Activated naive CD4-positive, alpha-beta T cell treated with anti-CD3 and anti-CD28 coated beads for 36 hours (primary cell): ENCODE data around the gene ERVV-1. TPM values are rescaled to one million over a fixed set of nuclear protein-coding genes. Genes with fewer than 3 reads are reported as not detected.
A peak's percentile ranks its signal among the peaks of the same experiment; 100 is the strongest.
"Not testable (repeated sequence)": the region's sequence is repeated elsewhere in the genome, so short reads cannot be mapped to it uniquely, and the experiment has no call there.

Source experiments
- CTCF ChIA-PET: fragments of 350-600 bp; sonication (Branson Sonifier 250); formaldehyde crosslinking; loops from one replicate; lab custom pipeline; 2021; ENCODE audit warnings: antibody characterized with exemption; lab: Charles Lee
- DNase-seq: peaks from one replicate; pipeline ENCODE4 v3.0.0-alpha.2; 2020
- H3K27ac Mint-ChIP-seq: one replicate; pipeline ENCODE4 v1.8.0; 2021; ENCODE audit warnings: mild to moderate bottlenecking, mixed read lengths
- H3K27me3 Mint-ChIP-seq: one replicate; pipeline ENCODE4 v1.8.0; 2021; ENCODE audit warnings: low read depth, mixed read lengths
- H3K36me3 Mint-ChIP-seq: one replicate; pipeline ENCODE4 v1.8.0; 2021; ENCODE audit warnings: low read depth, mixed read lengths
- H3K4me1 Mint-ChIP-seq: one replicate; pipeline ENCODE4 v1.8.0; 2021; ENCODE audit warnings: low read depth, mixed read lengths
- H3K4me3 Mint-ChIP-seq: one replicate; pipeline ENCODE4 v1.8.0; 2021; ENCODE audit warnings: mild to moderate bottlenecking, moderate library complexity, mixed read lengths
- H3K9me3 Mint-ChIP-seq: one replicate; pipeline ENCODE4 v1.8.0; 2021; ENCODE audit warnings: mixed read lengths
- intact Hi-C: fragments of 100-400 bp; cut with micrococcal nuclease; formaldehyde crosslinking; loops from one replicate; pipeline ENCODE4 v1.15.1; 2023
- total RNA-seq, 2 experiments: library from RNA; stranded (reverse); gene quantifications; one replicate each; pipeline ENCODE4 v1.2.3, GENCODE V29; 2021

Gene ERVV-1, protein sequence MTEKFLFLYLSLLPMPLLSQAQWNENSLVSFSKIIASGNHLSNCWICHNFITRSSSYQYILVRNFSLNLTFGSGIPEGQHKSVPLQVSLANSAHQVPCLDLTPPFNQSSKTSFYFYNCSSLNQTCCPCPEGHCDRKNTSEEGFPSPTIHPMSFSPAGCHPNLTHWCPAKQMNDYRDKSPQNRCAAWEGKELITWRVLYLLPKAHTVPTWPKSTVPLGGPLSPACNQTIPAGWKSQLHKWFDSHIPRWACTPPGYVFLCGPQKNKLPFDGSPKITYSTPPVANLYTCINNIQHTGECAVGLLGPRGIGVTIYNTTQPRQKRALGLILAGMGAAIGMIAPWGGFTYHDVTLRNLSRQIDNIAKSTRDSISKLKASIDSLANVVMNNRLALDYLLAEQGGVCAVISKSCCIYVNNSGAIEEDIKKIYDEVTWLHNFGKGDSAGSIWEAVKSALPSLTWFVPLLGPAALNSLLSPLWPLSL
- not detected for total RNA-seq

DNA sequence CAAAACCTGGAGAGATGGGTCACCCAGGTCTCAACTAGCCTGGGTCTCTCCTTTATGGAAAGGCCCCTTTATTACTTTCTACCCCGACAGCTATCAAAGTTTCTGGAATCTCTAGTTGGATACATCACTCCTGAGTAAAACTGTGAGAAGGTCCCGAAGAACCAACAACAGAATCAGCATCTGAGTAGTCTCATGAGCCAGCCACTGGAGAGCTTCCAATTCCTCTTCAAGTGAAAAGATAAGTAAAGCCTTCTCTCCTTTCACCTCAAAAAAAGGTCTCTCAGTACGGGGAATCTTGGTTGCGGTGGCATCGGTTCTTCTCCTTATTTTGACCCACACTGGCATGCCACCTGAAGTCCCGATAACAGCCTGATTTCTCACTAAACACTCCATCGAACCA, at the start of gene ERVV-1:
ERVV-1 (plus strand) TSS at position 301 of the 400 bp plus-strand sequence. CDS start 170 bp downstream, outside the sequence.
- CTCF ChIA-PET: no interaction called here
- Mint-ChIP-seq H3K4me3 (no peak within 1 kb of the TSS), H3K36me3 (peaks cover 5% of the 10 kb centered on the region), H3K4me1 (no peaks in the 10 kb centered on the region), H3K9me3 (peaks cover 14% of the 10 kb centered on the region), H3K27me3 (no peaks in the 10 kb centered on the region), H3K27ac (no peak within 1 kb of the TSS)
- intact Hi-C loops: no loop called here
- no peak for DNase-seq

DNA sequence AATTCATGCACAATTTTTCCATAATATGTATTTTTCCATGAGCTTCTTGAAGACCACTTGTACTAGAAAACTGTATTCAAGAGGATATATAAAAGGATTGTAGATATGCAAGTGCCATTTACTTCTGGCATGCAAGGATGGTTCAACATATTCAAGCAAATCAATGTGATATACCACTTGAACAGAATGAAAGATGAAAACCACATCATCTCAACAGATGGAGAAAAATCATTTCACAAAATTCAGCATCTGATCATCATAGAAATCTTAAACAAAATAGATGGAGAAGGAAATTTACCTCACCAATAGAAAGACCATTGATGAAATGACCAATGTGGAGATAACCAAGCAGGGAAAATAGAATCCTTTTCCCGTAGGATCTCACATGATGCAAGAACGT, 45.9 kb upstream of the ERVV-1 start:
- Mint-ChIP-seq H3K36me3 (peaks cover 40% of the 10 kb centered on the region), H3K9me3 (peaks cover 34% of the 10 kb centered on the region), H3K27ac (no peak overlapping the region), H3K4me3 (no peak overlapping the region), H3K27me3 (no peaks in the 10 kb centered on the region), H3K4me1 (peaks cover 10% of the 10 kb centered on the region)
- no peak for DNase-seq
- intact Hi-C loops: loop anchor here (10.0 kb wide), 1 partner anchor 183 kb away; the partner anchor contains the start of gene ZNF600
- CTCF ChIA-PET: no interaction called here

DNA sequence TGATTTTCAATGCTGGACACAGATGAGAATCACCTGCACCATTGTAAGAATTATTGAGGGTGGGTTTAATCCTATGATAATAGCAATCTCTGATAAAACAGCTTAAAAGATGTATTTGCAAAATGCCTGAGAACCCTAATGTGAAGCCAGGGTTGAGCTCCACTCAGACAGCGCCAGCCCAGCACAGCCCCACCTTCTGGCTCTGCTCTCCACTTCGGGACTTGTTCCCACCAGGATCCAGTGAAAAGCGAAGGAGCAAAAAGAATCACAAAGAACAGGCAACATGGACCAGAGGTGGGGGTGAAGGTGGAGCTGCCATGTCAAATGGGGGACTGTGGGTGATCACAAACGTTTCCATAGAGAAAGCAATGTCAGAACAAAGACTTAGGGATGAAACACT, 32.4 kb upstream of the ERVV-1 start:
- Mint-ChIP-seq H3K27me3 (no peaks in the 10 kb centered on the region), H3K36me3 (peaks cover 46% of the 10 kb centered on the region), H3K4me1 (no peaks in the 10 kb centered on the region), H3K9me3 (peaks cover 28% of the 10 kb centered on the region), H3K4me3 (no peak overlapping the region), H3K27ac (no peak overlapping the region)
- intact Hi-C loops: no loop called here
- DNase-seq: no peak
- CTCF ChIA-PET: no interaction called here

DNA sequence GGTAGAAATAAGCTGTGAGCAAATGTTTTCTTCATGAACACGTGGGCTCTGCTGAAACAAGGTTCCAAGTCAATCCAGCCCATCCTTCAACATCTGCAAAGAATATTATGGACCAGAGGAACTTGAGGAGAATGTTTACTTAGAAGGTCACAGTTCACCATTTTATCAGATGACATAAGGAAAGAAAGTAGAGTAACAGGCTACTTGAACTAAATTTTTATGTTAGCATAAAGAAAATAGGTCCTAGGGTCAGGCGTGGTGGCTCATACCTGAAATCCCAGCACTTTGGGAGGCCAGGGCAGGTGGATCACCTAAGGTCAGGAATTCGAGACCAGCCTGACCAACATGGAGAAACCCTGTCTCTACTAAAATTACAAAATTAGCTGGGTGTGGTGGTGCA, 30.6 kb upstream of the ERVV-1 start:
- H3K4me1 Mint-ChIP-seq, H3K4me3 Mint-ChIP-seq, H3K27me3 Mint-ChIP-seq, intact Hi-C loops, DNase-seq, H3K27ac Mint-ChIP-seq, CTCF ChIA-PET: not testable (repeated sequence)
- Mint-ChIP-seq H3K36me3 (peaks cover 60% of the 10 kb centered on the region), H3K9me3 (peaks cover 40% of the 10 kb centered on the region)

DNA sequence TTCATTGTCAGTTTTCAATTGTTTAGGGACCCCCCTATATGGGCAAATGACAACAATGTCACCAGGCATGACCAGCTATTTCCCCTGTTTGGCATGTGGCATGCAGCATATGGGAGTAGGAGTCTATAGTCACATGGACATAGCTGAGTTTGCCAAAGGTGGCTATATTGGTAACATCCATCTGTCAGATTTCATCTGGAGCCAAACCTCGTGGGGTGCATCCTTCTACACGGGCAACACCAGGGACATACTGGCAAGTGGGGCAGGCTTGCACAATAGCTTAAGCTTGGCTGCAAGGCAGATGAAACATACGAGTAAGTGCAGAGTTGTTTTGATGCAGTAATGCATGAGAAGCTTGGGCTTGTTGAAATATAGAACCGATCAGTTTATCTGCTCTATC, 26.5 kb upstream of the ERVV-1 start:
- Mint-ChIP-seq H3K36me3 (peaks cover 57% of the 10 kb centered on the region), H3K4me3 (no peak overlapping the region), H3K27me3 (peaks cover 2% of the 10 kb centered on the region), H3K27ac (no peak overlapping the region), H3K4me1 (peaks cover 4% of the 10 kb centered on the region), H3K9me3 (peaks cover 40% of the 10 kb centered on the region)
- no peak for DNase-seq
- intact Hi-C loops: no loop called here
- CTCF ChIA-PET: no interaction called here

DNA sequence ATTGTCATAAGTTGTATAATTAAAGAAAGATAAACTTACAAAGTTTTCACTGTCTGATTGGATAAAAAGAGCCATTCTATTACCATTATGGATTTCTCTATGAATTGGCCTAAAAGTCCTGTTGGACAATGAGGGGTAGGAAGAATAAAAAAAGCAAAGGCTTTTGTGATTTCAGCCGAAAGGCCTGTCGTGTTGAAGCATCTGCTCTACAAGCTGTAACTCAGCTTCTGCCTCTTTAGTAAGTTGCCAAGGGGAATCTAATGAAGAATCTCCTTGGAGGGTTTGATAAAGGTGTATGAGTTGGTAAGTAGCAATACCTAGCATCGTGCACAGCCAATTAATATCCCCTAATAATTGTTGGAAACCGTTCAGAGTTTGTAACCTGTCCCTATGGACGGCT, 25.2 kb upstream of the ERVV-1 start:
- intact Hi-C loops: no loop called here
- no peak for DNase-seq
- Mint-ChIP-seq H3K27me3 (peaks cover 2% of the 10 kb centered on the region), H3K27ac (no peak overlapping the region), H3K4me1 (peaks cover 13% of the 10 kb centered on the region), H3K4me3 (no peak overlapping the region), H3K9me3 (peaks cover 36% of the 10 kb centered on the region), H3K36me3 (peaks cover 56% of the 10 kb centered on the region)
- CTCF ChIA-PET: no interaction called here

DNA sequence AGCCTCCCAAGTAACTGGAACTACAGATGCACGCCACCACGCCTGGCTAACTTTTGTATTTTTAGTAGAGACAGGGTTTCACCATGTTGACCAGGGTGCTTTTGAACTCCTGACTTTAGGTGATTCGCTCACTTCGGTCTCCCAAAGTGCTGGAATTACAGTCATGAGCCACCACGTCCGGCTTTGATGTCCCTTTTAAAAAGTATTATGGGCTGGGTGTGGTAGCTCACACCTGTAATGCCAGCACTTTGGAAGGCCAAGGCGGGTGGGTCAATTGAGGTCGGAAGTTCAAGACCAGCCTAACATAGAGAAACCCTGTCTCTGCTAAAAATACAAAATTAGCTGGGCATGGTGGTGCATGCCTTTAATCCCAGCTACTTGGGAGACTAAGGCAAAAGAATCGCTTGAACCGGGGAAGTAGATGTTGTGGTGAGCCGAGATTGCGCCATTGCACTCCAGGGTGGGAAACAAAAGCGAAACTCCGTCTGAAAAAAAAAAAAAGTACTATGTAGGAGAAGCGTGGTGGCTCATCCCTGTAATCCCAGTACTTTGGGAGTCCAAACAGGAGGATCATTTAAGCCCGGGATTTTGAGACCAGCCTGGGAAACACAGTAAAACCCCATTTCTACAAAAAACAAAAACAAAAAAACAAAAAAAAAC, 22.8 kb upstream of the ERVV-1 start:
- intact Hi-C loops: loop anchor here (5.0 kb wide), 1 partner anchor 206 kb away; no protein-coding TSS in a partner anchor
- peaks cover 2% of the 10 kb centered on the region for H3K27me3 Mint-ChIP-seq
- H3K9me3 Mint-ChIP-seq: peaks cover 24% of the 10 kb centered on the region
- DNase-seq: no peak
- H3K36me3 Mint-ChIP-seq: peaks cover 41% of the 10 kb centered on the region
- no peak overlapping the region for H3K27ac Mint-ChIP-seq
- CTCF ChIA-PET: no interaction called here
- no peak overlapping the region for H3K4me3 Mint-ChIP-seq
- peaks cover 13% of the 10 kb centered on the region for H3K4me1 Mint-ChIP-seq

DNA sequence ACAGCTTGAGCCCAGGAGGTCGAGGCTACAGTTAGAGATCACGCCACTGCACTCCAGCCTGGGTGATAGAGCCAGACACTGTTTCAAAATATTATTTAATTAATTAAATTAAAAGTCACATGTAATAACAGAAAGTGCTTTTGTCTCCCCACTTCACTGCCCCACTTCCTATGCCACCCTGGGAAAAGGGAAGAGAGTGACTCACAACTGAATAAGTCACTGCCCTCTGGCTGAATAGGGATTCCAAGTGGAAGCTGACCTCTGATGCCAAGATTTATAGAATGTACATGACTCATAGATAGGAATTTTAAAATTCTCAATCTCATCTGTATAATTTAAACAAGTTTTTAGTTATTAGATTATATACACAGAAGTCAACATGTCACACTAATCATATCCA, 22.2 kb upstream of the ERVV-1 start:
- Mint-ChIP-seq H3K27ac (no peak overlapping the region), H3K4me1 (peaks cover 13% of the 10 kb centered on the region), H3K9me3 (peaks cover 19% of the 10 kb centered on the region), H3K4me3 (no peak overlapping the region), H3K27me3 (peaks cover 2% of the 10 kb centered on the region), H3K36me3 (peaks cover 35% of the 10 kb centered on the region)
- intact Hi-C loops: loop anchor here (5.0 kb wide), 1 partner anchor 206 kb away; no protein-coding TSS in a partner anchor
- CTCF ChIA-PET: no interaction called here
- no peak for DNase-seq

DNA sequence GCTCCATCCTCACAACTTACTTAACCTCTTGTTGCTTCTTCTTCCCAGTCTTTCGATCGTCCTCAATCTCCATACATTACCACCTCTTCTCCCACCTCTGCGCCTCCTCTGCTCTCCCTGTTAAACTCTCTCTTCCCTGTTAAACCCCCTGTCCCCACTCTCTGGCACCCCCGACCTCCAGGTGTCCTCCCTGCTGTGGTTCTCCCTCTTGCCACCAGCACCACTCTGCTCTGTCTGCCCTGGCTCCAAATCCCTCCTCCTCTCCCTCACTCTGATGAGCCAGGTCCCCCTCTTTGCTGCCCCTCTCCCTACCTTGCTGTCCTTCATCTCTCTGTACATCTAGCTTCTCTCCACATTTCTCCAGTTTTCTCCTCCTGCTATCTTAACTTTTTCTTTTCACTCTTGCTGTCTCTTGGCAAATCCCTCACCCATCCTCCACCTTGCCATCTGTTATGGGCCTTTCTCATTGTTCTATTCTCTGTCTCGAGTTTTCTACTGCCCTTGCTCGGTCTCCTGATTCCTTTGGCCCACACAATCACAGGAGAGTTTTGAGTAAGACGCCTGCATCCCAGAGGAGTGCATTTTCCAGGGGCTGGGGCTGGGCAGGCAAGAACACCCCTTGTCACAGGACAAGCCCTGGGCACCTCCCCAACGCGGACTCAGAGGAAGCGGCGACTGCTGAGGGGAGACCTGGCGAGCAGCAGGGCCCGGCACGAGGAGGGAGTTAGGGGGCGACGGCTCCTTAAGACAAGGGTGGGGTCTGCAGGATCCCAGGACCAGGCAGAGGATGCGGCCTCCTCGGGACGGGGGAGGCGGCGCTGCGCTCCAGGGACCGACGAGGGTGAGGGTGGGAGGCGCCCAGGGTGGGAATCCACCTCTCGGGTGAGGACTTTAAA, 21.4 kb upstream of the ERVV-1 start:
- Mint-ChIP-seq H3K27me3 (peaks cover 2% of the 10 kb centered on the region), H3K9me3 (peaks cover 11% of the 10 kb centered on the region), H3K4me3 (peak overlapping the region; percentile 77), H3K4me1 (peaks cover 13% of the 10 kb centered on the region), H3K27ac (no peak overlapping the region), H3K36me3 (peaks cover 26% of the 10 kb centered on the region)
- intact Hi-C loops: loop anchor here (1.0 to 5.0 kb wide), 3 partner anchors 30 to 744 kb away; partner anchors contain the start of gene ZNF816
- DNase-seq: peak; percentile 9
- CTCF ChIA-PET: no interaction called here

DNA sequence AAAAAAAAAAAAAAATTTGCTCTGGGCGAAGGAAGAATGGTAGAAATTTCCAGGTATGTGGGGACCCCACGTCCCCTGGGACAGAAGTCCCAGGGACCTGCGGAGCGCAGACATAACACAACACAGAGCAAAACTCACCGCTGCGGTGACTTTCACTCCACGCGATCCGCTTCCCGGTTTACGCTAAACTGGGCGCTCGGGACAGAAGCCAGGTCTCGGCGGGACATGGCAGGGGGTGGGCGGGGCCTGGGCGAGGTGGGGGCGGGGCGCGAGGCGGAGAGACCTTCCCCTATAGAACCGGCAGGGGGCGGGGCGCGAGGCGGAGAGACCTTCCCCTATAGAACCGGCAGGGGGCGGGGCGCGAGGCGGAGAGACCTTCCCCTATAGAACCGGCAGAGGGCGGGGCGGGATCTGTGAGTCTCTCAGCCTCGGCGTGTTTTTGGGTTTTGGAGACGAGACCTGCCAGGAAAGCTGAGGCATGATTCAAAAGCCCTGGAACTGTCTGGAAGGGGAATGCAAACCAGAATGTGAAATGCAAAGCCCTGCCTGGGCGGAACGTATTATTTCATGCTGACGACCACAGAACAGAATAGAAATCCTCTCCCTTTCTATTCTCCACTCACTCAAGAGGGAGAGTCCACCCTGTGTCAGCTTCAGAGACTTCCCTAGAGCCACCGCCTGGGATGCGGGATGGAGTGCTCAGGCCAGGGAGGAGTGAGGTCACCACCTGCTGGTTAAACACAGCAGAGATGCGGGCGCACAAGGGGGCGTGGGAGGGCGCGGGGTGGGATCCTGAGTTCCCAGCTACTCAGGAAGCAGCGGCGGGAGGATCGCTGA, 20.2 kb upstream of the ERVV-1 start:
- Mint-ChIP-seq H3K9me3 (peaks cover 6% of the 10 kb centered on the region), H3K36me3 (peaks cover 21% of the 10 kb centered on the region), H3K27me3 (peaks cover 2% of the 10 kb centered on the region), H3K4me3 (peak overlapping the region; percentile 77), H3K4me1 (peaks cover 13% of the 10 kb centered on the region), H3K27ac (no peak overlapping the region)
- peak; percentile 91 for DNase-seq
- CTCF ChIA-PET: interaction anchor here (0.9 kb wide), 1 partner anchor 34 kb away, joined by 3 read pairs; no protein-coding TSS in a partner anchor
- intact Hi-C loops: loop anchor here (1.0 to 5.0 kb wide), 3 partner anchors 31 to 745 kb away; partner anchors contain the start of gene ZNF816

DNA sequence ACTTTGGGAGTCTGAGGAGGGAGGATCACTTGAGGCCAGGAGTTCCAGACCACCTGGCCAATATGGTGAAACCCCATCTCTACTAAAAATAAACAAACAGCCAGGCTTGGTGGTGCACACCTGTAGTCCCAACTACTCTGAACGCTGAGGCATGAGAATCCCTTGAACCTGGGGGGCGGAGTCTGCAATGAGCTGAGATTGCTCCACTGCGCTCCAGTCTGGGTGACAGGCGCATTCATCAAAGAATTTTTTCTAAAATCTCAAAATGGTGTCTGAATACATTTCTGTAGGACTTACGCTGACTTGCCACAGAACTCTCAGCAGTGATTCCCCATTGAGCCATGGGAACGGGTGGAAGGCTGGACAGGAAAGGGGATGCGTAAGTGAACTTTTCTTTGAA, 18.0 kb upstream of the ERVV-1 start:
- intact Hi-C loops: no loop called here
- no peak overlapping the region for H3K4me3 Mint-ChIP-seq
- H3K9me3 Mint-ChIP-seq: peaks cover 7% of the 10 kb centered on the region
- DNase-seq: no peak
- peaks cover 13% of the 10 kb centered on the region for H3K4me1 Mint-ChIP-seq
- CTCF ChIA-PET: no interaction called here
- H3K36me3 Mint-ChIP-seq: peaks cover 11% of the 10 kb centered on the region
- no peak overlapping the region for H3K27ac Mint-ChIP-seq
- H3K27me3 Mint-ChIP-seq: peaks cover 2% of the 10 kb centered on the region
